Trophoblast cell (in vitro differentiated cells and primary cell): Measurements from ENCODE around the gene LGR4.
A peak's percentile ranks its signal among the peaks of the same experiment; 100 is the strongest.

Experiments used
- DNase-seq, 2 donors: peaks; one replicate each; pipeline ENCODE4 v3.0.0-alpha.2; 2016
- H2AFZ ChIP-seq: 2 replicates; pipeline ENCODE4 v1.6.1; 2013; ENCODE audit warnings: low read length, moderate library complexity, mild to moderate bottlenecking; ENCODE audit not compliant: insufficient read depth, poor library complexity
- H2AK5ac ChIP-seq: 2 replicates; pipeline ENCODE4 v1.6.1; 2013; ENCODE audit warnings: mild to moderate bottlenecking, low read length
- H2BK120ac ChIP-seq: 2 replicates; pipeline ENCODE4 v1.6.1; 2013; ENCODE audit warnings: low read length, mild to moderate bottlenecking, moderate library complexity; ENCODE audit not compliant: insufficient read depth, poor library complexity
- H2BK12ac ChIP-seq: 2 replicates; pipeline ENCODE4 v1.6.1; 2013; ENCODE audit warnings: mild to moderate bottlenecking, low read length, moderate library complexity
- H2BK5ac ChIP-seq: 2 replicates; pipeline ENCODE4 v1.6.1; 2013; ENCODE audit warnings: low read length, low read depth, moderate library complexity, mild to moderate bottlenecking; ENCODE audit not compliant: poor library complexity
- H3K14ac ChIP-seq: 2 replicates; pipeline ENCODE4 v1.6.1; 2013; ENCODE audit warnings: mild to moderate bottlenecking, low read length
- H3K18ac ChIP-seq: 2 replicates; pipeline ENCODE4 v1.6.1; 2013; ENCODE audit warnings: mild to moderate bottlenecking, low read length
- H3K23ac ChIP-seq: 2 replicates; pipeline ENCODE4 v1.6.1; 2013; ENCODE audit warnings: low read length
- H3K27ac ChIP-seq: 2 replicates; pipeline ENCODE4 v1.5.1; 2013; ENCODE audit warnings: low read depth, mild to moderate bottlenecking, inconsistent platforms, low read length, moderate library complexity
- H3K27me3 ChIP-seq: 2 replicates; pipeline ENCODE4 v1.6.1; 2013; ENCODE audit warnings: inconsistent platforms, mild to moderate bottlenecking, low read length, moderate library complexity; ENCODE audit not compliant: insufficient read depth
- H3K36me3 ChIP-seq, 2 experiments: 1 replicate in 1 of 2; 2 replicates in 1 of 2; pipeline ENCODE4 v1.6.1; 2013; ENCODE audit warnings: low read length in 2 of 2, mild to moderate bottlenecking in 2 of 2, moderate library complexity in 1 of 2; ENCODE audit not compliant: insufficient read depth in 2 of 2, control insufficient read depth in 1 of 2
- H3K4ac ChIP-seq: 2 replicates; pipeline ENCODE4 v1.6.1; 2013; ENCODE audit warnings: low read depth, mild to moderate bottlenecking, low read length, moderate library complexity
- H3K4me1 ChIP-seq, 2 experiments: 1 replicate in 1 of 2; 2 replicates in 1 of 2; pipeline ENCODE4 v1.6.1; 2013; ENCODE audit warnings: low read length in 2 of 2, mild to moderate bottlenecking in 2 of 2, moderate library complexity in 1 of 2; ENCODE audit not compliant: insufficient read depth in 2 of 2, control insufficient read depth in 1 of 2
- H3K4me2 ChIP-seq: 2 replicates; pipeline ENCODE4 v1.6.1; 2013; ENCODE audit warnings: inconsistent platforms, mild to moderate bottlenecking, low read length, moderate library complexity
- H3K4me3 ChIP-seq: 2 replicates; pipeline ENCODE4 v1.5.1; 2013; ENCODE audit warnings: mild to moderate bottlenecking, low read depth, low read length, inconsistent platforms
- H3K79me1 ChIP-seq: one replicate; pipeline ENCODE4 v1.6.1; 2013; ENCODE audit warnings: low read length
- H3K79me2 ChIP-seq: 2 replicates; pipeline ENCODE4 v1.6.1; 2013; ENCODE audit warnings: low read length, mild to moderate bottlenecking; ENCODE audit not compliant: control insufficient read depth, insufficient read depth, poor library complexity
- H3K9ac ChIP-seq: 2 replicates; pipeline ENCODE4 v1.6.1; 2013; ENCODE audit warnings: mild to moderate bottlenecking, low read length
- H3K9me3 ChIP-seq: 2 replicates; pipeline ENCODE4 v1.6.1; 2013; ENCODE audit warnings: low read depth, mild to moderate bottlenecking, control low read depth, inconsistent platforms, low read length; ENCODE audit not compliant: insufficient read depth
- H4K12ac ChIP-seq: 2 replicates; pipeline ENCODE4 v1.6.1; 2013; ENCODE audit warnings: low read depth, mild to moderate bottlenecking, low read length, moderate library complexity
- H4K8ac ChIP-seq: 2 replicates; pipeline ENCODE4 v1.6.1; 2013; ENCODE audit warnings: low read depth, mild to moderate bottlenecking, low read length, moderate library complexity
- H4K91ac ChIP-seq: one replicate; pipeline ENCODE4 v1.6.1; 2013; ENCODE audit warnings: low read depth, mild to moderate bottlenecking, low read length, moderate library complexity
- WGBS: extraction: QIAGEN DNeasy Blood & Tissue Kit; methylation state at CpG from one replicate; pipeline ENCODE4 v1.1.7; 2013; ENCODE audit warnings: missing lambda C conversion rate; ENCODE audit not compliant: insufficient read length, insufficient coverage; ENCODE audit errors: extremely low coverage; 5-methylcytosine and 5-hydroxymethylcytosine counted together

LGR4 gene

DNA sequence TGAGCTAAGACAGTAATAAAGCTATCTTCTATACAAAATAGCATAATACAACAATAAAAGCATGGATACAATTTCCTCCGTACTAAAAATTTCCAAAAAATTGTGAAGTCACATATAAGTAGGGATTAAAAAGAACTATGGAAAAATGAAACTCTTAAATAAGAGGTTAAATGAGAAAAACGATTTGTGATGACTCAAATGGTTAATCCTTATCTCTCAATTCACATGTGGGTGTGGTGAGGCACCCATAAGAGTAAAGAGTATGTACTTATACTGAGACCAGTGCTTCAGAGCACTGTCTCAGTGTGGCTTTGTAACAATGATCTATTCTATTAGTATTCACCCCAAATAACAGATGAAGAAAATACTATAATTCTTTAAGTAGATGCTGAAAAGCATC, 84.6 kb downstream of the LGR4 start:
- Histone ChIP-seq H4K12ac (no peak overlapping the region), H3K4me3 (no peak overlapping the region), H3K23ac (no peak overlapping the region), H3K79me2 (no peaks in the 10 kb centered on the region), H3K18ac (no peak overlapping the region), H3K9me3 (no peaks in the 10 kb centered on the region), H2BK12ac (no peak overlapping the region), H3K9ac (no peak overlapping the region), H4K8ac (no peak overlapping the region), H3K14ac (no peak overlapping the region), H3K79me1 (peaks cover 2% of the 10 kb centered on the region), H3K4me2 (no peak overlapping the region), H2AFZ (no peak overlapping the region), H4K91ac (no peak overlapping the region), H2AK5ac (no peak overlapping the region), H3K4me1 (peaks cover 0 to 10% of the 10 kb centered on the region in 2 experiments), H3K27me3 (no peaks in the 10 kb centered on the region), H3K36me3 (no peaks in the 10 kb centered on the region), H2BK120ac (no peak overlapping the region), H3K4ac (no peak overlapping the region), H2BK5ac (no peak overlapping the region), H3K27ac (no peak overlapping the region)
- no CpG with 5 or more reads among the region's 2 CpGs for WGBS
- no peak for DNase-seq

DNA sequence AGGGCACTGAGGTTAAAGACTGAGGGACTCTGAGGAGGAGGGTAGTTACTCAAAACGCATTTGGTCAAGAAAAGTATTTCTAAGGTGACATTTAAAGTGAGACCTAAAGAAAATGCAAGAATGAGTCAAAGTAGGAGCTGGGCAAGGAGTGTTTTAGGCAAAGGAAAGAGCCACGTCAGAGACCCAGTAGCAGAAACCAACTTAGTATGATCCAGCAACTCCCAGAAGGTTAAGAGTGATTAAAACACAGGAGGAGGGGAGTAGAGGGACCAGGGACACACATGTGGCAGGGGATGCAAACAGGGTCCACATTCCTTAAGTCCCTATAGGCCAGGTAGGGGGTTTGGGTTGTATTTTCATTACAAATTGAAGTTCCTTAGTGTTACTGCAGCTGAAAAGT, 85.2 kb downstream of the LGR4 start:
- Histone ChIP-seq H2BK5ac (no peak overlapping the region), H3K4me3 (no peak overlapping the region), H2AK5ac (no peak overlapping the region), H3K4ac (no peak overlapping the region), H3K27me3 (no peaks in the 10 kb centered on the region), H2BK12ac (no peak overlapping the region), H2BK120ac (no peak overlapping the region), H3K9ac (no peak overlapping the region), H3K4me1 (peaks cover 0 to 10% of the 10 kb centered on the region in 2 experiments), H3K18ac (no peak overlapping the region), H4K91ac (no peak overlapping the region), H4K12ac (no peak overlapping the region), H3K9me3 (no peaks in the 10 kb centered on the region), H3K79me1 (peaks cover 2% of the 10 kb centered on the region), H3K36me3 (no peaks in the 10 kb centered on the region), H3K27ac (no peak overlapping the region), H4K8ac (no peak overlapping the region), H3K23ac (no peak overlapping the region), H3K79me2 (no peaks in the 10 kb centered on the region), H3K14ac (no peak overlapping the region), H3K4me2 (no peak overlapping the region), H2AFZ (no peak overlapping the region)
- DNase-seq, result no peak
- WGBS, result no CpG with 5 or more reads among the region's 2 CpGs

DNA sequence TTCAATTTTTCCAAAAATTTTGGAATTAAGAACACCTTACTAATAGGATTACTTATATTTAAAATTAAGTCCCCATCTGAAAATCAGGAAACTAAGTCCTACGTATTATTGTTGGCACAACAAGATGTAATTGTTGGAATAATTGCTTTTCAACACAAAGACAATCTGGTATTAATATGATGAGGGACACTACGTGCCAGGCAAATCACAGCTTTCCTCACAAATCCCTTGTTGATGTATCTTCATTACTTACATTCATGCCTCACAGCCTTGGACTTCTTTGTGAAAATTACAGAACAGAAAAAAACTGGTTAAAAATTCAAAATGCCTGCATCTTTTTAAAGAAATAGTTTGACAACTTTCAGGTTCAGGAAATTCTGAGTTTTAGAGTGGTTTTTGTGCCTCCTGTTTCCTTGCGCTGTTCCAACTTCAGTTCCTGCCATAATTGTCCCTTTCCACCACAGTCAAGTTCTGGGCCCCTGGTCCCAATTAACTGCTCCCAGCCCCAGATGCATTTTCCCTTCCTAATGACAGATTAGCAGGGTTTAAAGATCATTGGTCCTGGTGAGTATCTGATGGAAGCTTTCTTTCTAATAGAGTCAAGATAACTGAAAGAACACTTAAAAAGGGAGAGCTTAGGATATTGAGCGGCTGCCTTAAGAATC, 86.3 kb downstream of the LGR4 start:
- Histone ChIP-seq H2BK120ac (no peak overlapping the region), H3K9me3 (no peaks in the 10 kb centered on the region), H3K4me2 (no peak overlapping the region), H2BK5ac (no peak overlapping the region), H3K14ac (no peak overlapping the region), H3K4me3 (no peak overlapping the region), H3K4me1 (peaks cover 2 to 7% of the 10 kb centered on the region in 2 experiments), H2AK5ac (no peak overlapping the region), H3K4ac (no peak overlapping the region), H4K12ac (no peak overlapping the region), H3K36me3 (peaks cover 1 to 2% of the 10 kb centered on the region in 2 experiments), H3K23ac (no peak overlapping the region), H4K8ac (no peak overlapping the region), H3K9ac (no peak overlapping the region), H3K79me2 (no peaks in the 10 kb centered on the region), H4K91ac (no peak overlapping the region), H3K79me1 (no peaks in the 10 kb centered on the region), H2BK12ac (no peak overlapping the region), H3K18ac (no peak overlapping the region), H3K27me3 (no peaks in the 10 kb centered on the region), H2AFZ (no peak overlapping the region), H3K27ac (peak overlapping the region; percentile 33)
- WGBS, result no CpG with 5 or more reads among the region's 4 CpGs
- no peak for DNase-seq

DNA sequence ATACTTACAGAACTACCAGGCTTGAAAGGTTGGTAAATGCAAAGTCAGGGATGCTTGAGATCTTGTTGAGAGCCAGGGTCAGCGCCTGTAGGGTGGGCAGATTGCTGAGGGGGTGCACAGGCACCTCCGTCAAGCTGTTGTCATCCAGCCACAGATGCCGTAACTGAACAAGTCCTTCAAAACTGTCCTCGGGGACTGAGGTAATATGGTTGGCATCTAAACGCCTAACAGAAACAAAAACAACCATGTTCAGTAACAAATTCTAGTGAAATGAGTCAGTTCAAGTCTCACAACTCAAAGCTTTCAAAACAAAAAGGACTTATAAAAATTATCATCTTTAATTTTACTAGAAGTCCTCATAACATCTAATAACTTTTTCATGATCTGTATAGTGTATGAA, 87.3 kb downstream of the LGR4 start:
- no peak overlapping the region for H3K18ac ChIP-seq
- H4K91ac ChIP-seq, result no peak overlapping the region
- H4K8ac ChIP-seq, result peak overlapping the region; percentile 9
- no peaks in the 10 kb centered on the region for H3K27me3 ChIP-seq
- H2AFZ ChIP-seq, result no peak overlapping the region
- H2BK5ac ChIP-seq, result no peak overlapping the region
- no peak overlapping the region for H3K27ac ChIP-seq
- H3K79me2 ChIP-seq, result no peaks in the 10 kb centered on the region
- no peak overlapping the region for H2BK120ac ChIP-seq
- H3K36me3 ChIP-seq, result peaks cover 3 to 4% of the 10 kb centered on the region in 2 experiments
- H3K4me3 ChIP-seq, result no peak overlapping the region
- no peak overlapping the region for H3K4me2 ChIP-seq
- H2BK12ac ChIP-seq, result no peak overlapping the region
- H3K23ac ChIP-seq, result no peak overlapping the region
- H3K4me1 ChIP-seq, result peaks cover 2 to 7% of the 10 kb centered on the region in 2 experiments
- no peak overlapping the region for H3K9ac ChIP-seq
- H3K79me1 ChIP-seq, result no peaks in the 10 kb centered on the region
- H2AK5ac ChIP-seq, result no peak overlapping the region
- peak in 1 of 2 donors; percentile 73 for DNase-seq
- no peak overlapping the region for H3K14ac ChIP-seq
- WGBS, result no CpG with 5 or more reads among the region's 5 CpGs
- no peaks in the 10 kb centered on the region for H3K9me3 ChIP-seq
- no peak overlapping the region for H3K4ac ChIP-seq
- H4K12ac ChIP-seq, result no peak overlapping the region
